ENCODE results near the gene USP12.

USP12 gene

DNA sequence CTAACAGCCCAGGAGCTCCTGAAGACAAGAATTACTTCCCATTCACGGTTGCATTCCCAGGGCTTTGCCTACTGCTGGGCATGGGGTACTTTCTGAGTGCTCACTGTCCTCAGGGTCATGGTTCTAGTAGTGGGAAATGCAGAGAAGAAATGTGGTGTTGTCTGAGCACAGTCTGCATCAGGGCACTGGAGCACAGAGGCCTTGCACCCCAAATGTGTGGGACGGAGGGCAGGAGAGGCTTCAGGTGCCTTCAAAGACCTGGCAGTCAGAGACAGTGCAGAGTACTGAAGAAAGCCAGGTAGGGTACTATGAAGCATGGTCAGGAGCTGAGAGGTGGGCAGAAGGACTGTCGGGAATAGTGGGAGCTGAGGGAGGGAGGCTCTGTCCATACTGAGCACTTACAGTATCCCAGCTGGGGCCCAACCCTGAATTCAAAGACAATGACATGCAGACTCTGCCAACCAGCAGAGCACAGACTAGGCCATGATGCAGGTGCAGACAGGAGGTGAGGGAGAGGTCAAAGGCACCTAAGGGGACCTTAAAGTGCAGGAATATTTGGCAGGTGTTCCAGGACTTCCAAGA is 144.4 kb downstream of the USP12 start:
- no peak for DNase-seq

DNA sequence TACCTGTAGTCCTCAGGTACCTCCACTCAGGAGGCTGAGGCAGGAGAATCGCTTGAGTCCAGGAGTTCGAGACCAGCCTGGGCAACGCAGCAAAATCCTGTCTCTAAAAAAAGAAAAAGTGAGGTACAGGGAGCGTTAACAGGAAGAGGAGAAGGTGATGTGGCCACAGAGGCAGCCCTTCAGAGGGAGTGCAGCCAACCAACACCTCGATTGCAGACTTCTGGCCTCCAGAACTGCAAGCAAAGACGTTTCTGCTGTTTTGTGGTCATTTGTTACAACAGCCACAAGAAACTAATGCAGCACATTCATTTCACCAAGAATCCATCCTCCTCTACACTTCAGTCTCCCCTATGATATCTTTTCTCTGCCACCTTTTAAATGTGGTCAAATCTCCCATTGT is 145.2 kb downstream of the USP12 start:
- no peak for DNase-seq

DNA sequence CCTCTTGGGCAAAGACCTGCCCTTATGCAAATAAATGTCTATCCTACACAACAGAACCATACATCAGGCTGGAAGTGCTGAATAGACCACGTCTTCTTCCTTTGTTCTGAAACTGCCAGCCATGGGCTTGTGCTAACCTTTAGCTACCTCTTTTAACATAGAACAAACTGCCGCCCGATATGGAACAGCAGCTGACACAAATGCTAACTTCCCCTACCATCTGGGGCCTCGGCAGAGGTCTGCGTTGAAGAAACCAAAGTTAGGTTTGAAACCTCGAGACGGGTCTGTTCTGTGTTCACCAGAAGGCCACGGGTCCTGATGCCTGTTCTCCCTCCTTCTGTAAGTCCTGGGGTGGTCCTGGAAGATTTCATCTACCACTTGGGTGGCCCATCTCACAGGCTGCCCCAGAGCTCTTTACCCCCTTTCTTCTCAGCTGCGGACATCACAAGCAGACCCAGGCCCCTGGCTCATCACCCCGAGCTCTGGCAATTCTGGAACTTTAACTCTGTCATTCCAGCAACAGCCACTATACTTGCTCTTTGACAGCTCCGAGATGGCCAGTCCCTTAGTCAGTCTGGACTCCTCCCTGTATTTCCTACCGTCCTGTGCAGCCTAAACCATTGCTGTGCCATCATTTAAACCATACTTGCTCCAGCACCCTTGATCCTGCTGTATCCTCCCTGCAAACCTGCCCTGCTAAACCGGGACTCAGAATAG is 146.7 kb downstream of the USP12 start:
- no peak for DNase-seq

DNA sequence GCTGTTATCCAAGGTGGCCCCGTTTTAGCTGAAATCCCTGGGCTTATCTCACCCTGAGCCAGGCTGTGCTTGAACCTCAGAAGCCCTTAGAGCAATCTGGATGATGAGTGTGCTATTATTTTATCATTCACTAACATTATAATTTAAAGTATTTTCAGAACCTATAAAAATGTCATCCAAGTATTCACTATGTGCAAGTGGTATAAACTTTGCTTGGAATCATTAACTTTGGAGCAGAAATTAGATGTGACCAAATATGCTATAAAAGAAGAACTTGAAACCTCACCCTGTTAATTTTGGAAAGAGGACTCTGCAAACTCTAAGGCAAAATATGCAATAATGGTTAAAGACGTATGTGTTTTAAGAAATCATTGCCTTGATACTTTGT is 147.5 kb downstream of the USP12 start:
- DNase-seq: no peak

DNA sequence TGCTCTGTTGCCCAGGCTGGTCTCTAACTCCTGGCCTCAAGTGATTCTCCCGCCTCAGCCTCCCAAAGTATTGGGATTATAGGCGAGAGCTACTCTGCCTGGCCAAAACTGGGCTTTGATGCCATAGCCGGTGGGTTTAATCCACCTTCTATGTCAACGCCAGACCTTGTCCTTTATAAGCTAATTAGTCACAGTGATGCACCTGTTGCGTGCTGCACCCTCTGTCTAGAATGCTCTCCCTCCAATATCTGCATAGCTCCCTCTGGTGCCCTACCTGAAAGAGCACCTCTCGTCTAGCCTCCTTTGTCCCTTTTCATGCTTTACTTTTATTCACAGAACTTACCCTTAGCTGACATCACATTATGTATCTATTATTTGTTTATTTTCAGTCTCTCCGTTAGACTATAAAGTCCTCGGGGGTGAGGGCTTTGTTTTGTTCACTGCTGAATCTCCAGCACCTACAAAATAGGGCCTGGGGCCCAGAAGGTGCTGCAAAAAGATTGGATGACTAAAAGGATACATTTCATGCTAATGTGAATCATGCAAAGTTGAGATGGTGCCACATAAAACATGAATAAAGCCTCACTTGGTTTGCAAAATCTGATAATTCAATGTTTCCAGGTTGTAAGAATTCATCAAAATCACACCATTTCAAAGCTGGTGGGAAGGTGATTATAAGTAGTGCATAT is 148.1 kb downstream of the USP12 start:
- no peak for DNase-seq

DNA sequence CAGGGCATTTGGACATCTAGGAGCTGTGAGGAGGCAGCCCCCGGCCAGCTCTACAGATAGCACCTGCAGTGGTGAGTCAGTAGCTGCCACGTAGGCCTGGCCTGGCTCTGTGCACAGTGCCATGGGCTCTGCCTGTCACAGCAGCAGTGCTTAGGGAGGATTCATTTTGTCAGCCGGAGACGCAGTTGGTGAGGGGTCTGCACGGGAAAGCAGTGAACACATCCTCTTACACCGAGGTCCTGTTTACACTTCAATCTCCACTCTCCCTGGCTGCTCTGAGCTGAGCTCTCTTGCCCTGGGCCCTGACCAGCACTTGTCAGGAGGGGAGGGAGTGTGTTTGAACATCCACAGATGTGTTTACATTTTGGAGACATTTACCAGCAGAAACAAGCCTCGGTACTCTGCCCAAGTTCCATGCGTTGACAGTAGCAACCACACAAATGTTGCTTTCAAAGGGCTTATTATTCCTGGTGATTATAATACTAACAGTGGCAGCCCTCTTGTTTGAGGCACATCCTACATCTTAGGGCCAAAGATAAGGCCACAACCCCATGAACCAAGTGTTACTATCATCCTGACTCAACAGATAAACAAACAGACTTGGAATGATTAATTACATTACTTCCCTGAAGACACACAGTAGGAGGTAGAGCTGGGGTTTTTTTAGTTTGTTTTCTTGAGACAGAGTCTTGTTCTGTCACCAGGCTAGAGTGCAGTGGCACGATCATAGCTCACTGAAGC is 148.9 kb downstream of the USP12 start:
- DNase-seq: no peak

DNA sequence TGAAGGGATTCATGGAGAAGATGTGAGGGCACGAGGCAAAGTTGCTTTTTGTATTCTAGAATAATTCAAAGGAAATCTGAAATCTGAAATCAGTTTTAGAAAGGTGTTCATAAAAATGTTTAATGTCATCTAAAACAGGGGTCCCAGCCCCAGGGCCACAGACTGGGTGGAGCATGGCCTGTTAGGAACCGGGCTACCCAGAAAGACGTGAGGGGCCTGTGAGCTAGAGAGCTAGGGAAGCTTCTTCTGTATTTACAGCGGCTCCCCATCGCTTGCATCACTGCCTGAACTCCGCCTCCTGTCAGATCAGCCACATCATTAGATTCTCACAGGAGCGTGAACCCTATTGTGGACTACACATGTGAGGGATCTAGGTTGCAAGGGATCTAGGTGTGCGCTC is 151.2 kb downstream of the USP12 start:
- no peak for DNase-seq

DNA sequence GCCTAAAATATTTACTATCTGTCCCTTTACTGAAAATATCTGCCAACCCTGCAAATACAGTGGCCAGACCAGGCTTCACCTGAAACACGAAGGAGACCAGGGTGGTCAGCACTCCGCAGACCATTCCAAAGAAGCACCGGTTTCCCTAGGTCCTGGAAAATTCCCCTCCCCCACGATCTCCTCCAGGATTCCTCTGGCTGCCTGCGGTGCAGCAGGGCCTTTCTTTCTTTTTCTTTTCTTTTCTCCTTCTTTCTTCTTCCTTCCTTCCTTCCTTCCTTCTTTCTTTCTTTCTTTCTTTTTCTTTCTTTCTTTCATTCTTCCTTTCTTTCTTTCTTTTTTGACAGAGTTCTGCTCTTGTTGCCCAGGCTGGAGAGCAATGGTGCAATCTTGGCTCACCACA is 152.7 kb downstream of the USP12 start:
- DNase-seq: no peak

DNA sequence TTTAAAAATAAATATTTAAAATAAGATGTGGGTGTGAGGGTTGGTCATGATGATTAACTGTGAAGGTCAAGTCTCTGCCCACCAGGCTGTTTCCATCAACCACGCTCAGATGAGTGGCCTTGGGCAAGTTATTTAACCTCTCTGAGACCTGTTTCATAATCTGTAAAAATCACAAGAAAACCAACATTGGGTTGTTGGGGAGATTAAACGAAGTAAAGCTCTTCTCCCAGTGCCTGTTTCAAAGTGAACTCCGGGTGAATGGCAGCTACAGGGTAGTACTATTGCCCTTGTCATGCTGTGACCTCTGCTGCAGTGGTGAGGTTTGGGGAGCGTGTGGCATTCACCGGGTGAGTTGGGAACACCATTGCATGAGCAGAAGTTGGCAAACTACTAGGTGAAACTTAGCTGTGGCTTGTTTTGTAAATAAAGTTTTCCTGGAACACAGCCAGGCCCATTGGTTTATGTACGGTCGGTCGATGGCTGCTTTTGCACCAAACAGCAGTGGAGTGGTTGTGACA is 153.2 kb downstream of the USP12 start:
- DNase-seq: no peak

DNA sequence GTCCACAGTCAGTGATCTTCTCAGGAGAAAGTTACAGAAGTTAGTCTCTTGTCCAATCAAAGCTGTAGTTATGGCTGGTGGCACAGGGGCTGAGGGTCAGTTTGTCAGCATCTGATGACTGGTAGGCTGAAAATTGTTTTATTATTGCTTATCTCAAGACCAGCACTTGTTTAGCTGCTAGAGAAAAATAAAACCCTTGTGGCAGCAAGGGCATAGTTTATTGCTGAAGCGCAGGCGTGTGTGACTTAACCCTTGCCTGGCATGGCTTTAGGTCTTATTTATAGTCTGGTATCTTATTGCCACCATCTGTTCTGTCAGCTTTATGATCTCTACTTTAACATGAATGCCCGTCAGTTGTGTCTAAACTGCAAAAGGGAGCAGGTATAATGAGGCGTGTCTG is 154.7 kb downstream of the USP12 start:
- no peak for DNase-seq
